CD4-positive, alpha-beta T cell (primary cell): ENCODE data around the gene ZNF556. TPM values are rescaled to one million over a fixed set of nuclear protein-coding genes. Genes with fewer than 3 reads are reported as not detected.

Experiments
- ATAC-seq: fragments of 200-7000 bp; cut with Tn5 transposase; one replicate; pipeline ENCODE4 v1.10.0; 2022; ENCODE audit warnings: mild to moderate bottlenecking; ENCODE audit not compliant: poor library complexity
- CTCF ChIA-PET: fragments of 350-600 bp; sonication (Branson Sonifier 250); formaldehyde crosslinking; loops from one replicate; lab custom pipeline; 2021; ENCODE audit warnings: antibody characterized with exemption, inconsistent platforms; lab: Charles Lee
- POLR2A ChIA-PET: fragments of 350-600 bp; sonication (Branson Sonifier 250); formaldehyde crosslinking; loops from one replicate; lab custom pipeline; 2021; ENCODE audit warnings: antibody characterized with exemption, inconsistent platforms; lab: Charles Lee
- DNase-seq, 14 experiments: peaks; one replicate each; pipeline ENCODE4 v3.0.0-alpha.2; 2013 to 2020; ENCODE audit warnings: mixed read lengths in 2 of 14
- H3K27ac ChIP-seq, 2 donors: one replicate each; pipeline versions ENCODE4 v1.5.1 to v1.7.0; 2013; ENCODE audit warnings: low read length in 2 of 2, low read depth in 1 of 2, mild to moderate bottlenecking in 1 of 2
- H3K27me3 ChIP-seq, 2 experiments: 1 replicate in 1 of 2; 2 replicates in 1 of 2; pipeline versions ENCODE4 v1.6.1 to v1.7.0; 2013; ENCODE audit warnings: low read length in 2 of 2, control low read depth in 1 of 2, mild to moderate bottlenecking in 1 of 2, moderate library complexity in 1 of 2; ENCODE audit not compliant: insufficient read depth in 2 of 2, control insufficient read depth in 1 of 2
- H3K36me3 ChIP-seq: one replicate; pipeline ENCODE4 v1.6.1; 2013; ENCODE audit warnings: low read length, control low read depth; ENCODE audit not compliant: insufficient read depth
- H3K4me1 ChIP-seq: one replicate; pipeline ENCODE4 v1.6.1; 2013; ENCODE audit warnings: low read length, control low read depth; ENCODE audit not compliant: insufficient read depth
- H3K4me3 ChIP-seq: one replicate; pipeline ENCODE4 v1.5.1; 2013; ENCODE audit warnings: mild to moderate bottlenecking, low read length, moderate library complexity
- H3K9me3 ChIP-seq, 2 experiments: 1 replicate in 1 of 2; 2 replicates in 1 of 2; pipeline versions ENCODE4 v1.6.1 to v1.7.0; 2013; ENCODE audit warnings: low read length in 2 of 2, mild to moderate bottlenecking in 2 of 2, control low read depth in 1 of 2, moderate library complexity in 1 of 2; ENCODE audit not compliant: control insufficient read depth in 1 of 2, insufficient read depth in 1 of 2
- H3K27ac Mint-ChIP-seq: one replicate; pipeline ENCODE4 v1.8.0; 2020; ENCODE audit warnings: mixed read lengths
- H3K27me3 Mint-ChIP-seq: one replicate; pipeline ENCODE4 v1.8.0; 2021; ENCODE audit warnings: mixed read lengths
- H3K36me3 Mint-ChIP-seq: one replicate; pipeline ENCODE4 v1.8.0; 2021; ENCODE audit warnings: low read depth, mixed read lengths
- H3K4me1 Mint-ChIP-seq: one replicate; pipeline ENCODE4 v1.8.0; 2021; ENCODE audit warnings: low read depth, mixed read lengths
- H3K4me3 Mint-ChIP-seq: one replicate; pipeline ENCODE4 v1.8.0; 2020; ENCODE audit warnings: mild to moderate bottlenecking, mixed read lengths
- H3K9me3 Mint-ChIP-seq: one replicate; pipeline ENCODE4 v1.8.0; 2020; ENCODE audit warnings: mixed read lengths
- CTCF ChIP-seq: fragments of 200-600 bp; IDR thresholded peaks from one replicate; pipeline ENCODE4 v1.8.0; 2022; ENCODE audit warnings: antibody characterized with exemption, mild to moderate bottlenecking
- intact Hi-C, 2 experiments: fragments of 100-400 bp; cut with DNase I in 1 of 2; cut with micrococcal nuclease in 1 of 2; formaldehyde crosslinking; loops; one replicate each; pipeline versions ENCODE4 v1.15.1 to v1.9.0; 2023 to 2025; cut with DNase I, micrococcal nuclease
- total RNA-seq, 174 experiments: library from RNA in 2 of 174; stranded (reverse) in 2 of 174; gene quantifications; one replicate each; pipeline ENCODE4 v1.2.3 and lab custom pipeline; 2021 to 2026

The ZNF556 gene
- total RNA-seq, 2 experiments from 2014 or later, result not detected

GRCh38 chr19:2824129-2824528 lies 43.0 kb upstream of the ZNF556 start:
- POLR2A ChIA-PET, result no interaction called here
- Histone ChIP-seq H3K27me3 (no peaks in the 10 kb centered on the region), H3K9me3 (no peaks in the 10 kb centered on the region), H3K4me1 (peaks cover 16% of the 10 kb centered on the region), H3K36me3 (peaks cover 4% of the 10 kb centered on the region), H3K27ac (no peak overlapping the region), H3K4me3 (no peak overlapping the region)
- H3K27ac Mint-ChIP-seq, result no peak overlapping the region
- H3K9me3 Mint-ChIP-seq, result no peaks in the 10 kb centered on the region
- H3K4me3 Mint-ChIP-seq, result no peak overlapping the region
- H3K4me1 Mint-ChIP-seq, result peaks cover 8% of the 10 kb centered on the region
- peaks cover 43% of the 10 kb centered on the region for H3K36me3 Mint-ChIP-seq
- intact Hi-C loops, result no loop called here
- ATAC-seq (no peak), DNase-seq (no peak)
- H3K27me3 Mint-ChIP-seq, result no peaks in the 10 kb centered on the region
- no peak for TF ChIP-seq CTCF
- CTCF ChIA-PET, result no interaction called here

DNA sequence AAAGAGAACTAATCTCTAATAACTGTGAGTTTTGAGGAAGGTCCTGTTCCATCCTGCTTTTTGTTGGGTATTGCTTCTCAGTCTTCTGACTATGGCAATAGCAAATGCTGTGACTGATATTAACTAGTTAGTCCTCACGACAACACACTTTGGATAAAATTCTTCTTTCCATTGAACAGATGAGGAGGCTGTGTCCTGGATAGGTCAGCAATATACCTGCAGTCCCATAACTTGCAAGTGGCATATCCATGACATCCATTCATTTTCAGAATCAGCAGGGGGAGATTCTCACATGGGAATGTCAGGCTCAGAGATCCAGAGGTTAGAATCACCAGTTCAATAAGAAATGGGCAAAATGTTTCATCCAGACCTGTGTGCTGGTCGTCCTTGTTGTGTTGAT lies 40.1 kb upstream of the ZNF556 start:
- ATAC-seq, result no peak
- CTCF ChIA-PET, result no interaction called here
- no peak for DNase-seq
- intact Hi-C loops, result no loop called here
- H3K36me3 ChIP-seq, result peaks cover 4% of the 10 kb centered on the region
- H3K4me3 ChIP-seq, result no peak overlapping the region
- no peaks in the 10 kb centered on the region for H3K4me1 ChIP-seq
- H3K9me3 Mint-ChIP-seq, result peaks cover 2% of the 10 kb centered on the region
- H3K4me3 Mint-ChIP-seq, result no peak overlapping the region
- peaks cover 66% of the 10 kb centered on the region for H3K36me3 Mint-ChIP-seq
- peaks cover 5 to 21% of the 10 kb centered on the region in 2 experiments for H3K9me3 ChIP-seq
- POLR2A ChIA-PET, result no interaction called here
- H3K27ac Mint-ChIP-seq, result no peak overlapping the region
- no peak overlapping the region for H3K27ac ChIP-seq
- H3K27me3 ChIP-seq, result no peaks in the 10 kb centered on the region
- H3K4me1 Mint-ChIP-seq, result no peaks in the 10 kb centered on the region
- no peak for TF ChIP-seq CTCF
- no peaks in the 10 kb centered on the region for H3K27me3 Mint-ChIP-seq

DNA sequence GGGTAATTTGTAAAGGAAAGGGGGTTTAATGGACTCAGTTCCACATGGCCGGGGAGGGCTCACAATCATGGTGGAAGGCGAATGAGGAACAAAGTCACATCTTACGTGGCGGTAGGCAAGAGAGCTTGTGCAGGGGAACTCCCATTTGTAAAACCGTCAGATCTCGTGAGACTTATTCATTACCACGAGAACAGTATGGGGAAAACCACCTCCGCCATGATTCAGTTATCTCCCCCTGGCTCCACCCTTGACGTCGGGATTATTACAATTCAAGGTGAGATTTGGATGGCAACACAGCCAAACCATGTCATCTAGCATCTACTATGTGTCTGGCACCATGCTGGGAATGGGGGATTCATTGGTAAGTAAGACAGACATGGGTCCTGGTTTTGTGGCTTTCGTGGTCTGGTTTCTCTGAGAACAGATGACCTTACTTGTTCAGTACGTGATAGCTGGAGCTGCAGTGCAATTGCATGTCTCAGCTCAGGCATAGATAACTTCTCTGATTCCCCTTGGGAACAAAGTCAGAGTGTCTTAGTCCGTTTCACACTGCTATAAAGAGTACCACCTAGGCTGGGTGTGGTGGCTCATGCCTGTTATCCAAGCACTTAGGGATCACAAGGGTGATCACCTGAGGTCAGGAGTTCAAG lies 39.2 kb upstream of the ZNF556 start:
- POLR2A ChIA-PET, result no interaction called here
- Histone ChIP-seq H3K27ac (no peak overlapping the region), H3K36me3 (peaks cover 12% of the 10 kb centered on the region), H3K9me3 (peaks cover 15 to 30% of the 10 kb centered on the region in 2 experiments), H3K27me3 (no peaks in the 10 kb centered on the region), H3K4me1 (no peaks in the 10 kb centered on the region), H3K4me3 (no peak overlapping the region)
- intact Hi-C loops, result no loop called here
- Mint-ChIP-seq H3K4me1 (no peaks in the 10 kb centered on the region), H3K9me3 (peaks cover 2% of the 10 kb centered on the region), H3K36me3 (peaks cover 75% of the 10 kb centered on the region), H3K27me3 (no peaks in the 10 kb centered on the region), H3K4me3 (no peak overlapping the region), H3K27ac (no peak overlapping the region)
- DNase-seq, result no peak
- no peak for TF ChIP-seq CTCF
- ATAC-seq, result no peak
- CTCF ChIA-PET, result no interaction called here
